Gastroesophageal sphincter (tissue), 4 donors: Measurements from ENCODE around the gene OSCP1. TPM values are rescaled to one million over a fixed set of nuclear protein-coding genes. Genes with fewer than 3 reads are reported as not detected.
"Not testable (repeated sequence)": the region's sequence is repeated elsewhere in the genome, so short reads cannot be mapped to it uniquely, and the experiment has no call there.

Experiments
- ATAC-seq: fragments of 150-250 bp; one replicate; pipeline ENCODE4 v1.9.1; 2016; ENCODE audit warnings: mild to moderate bottlenecking, moderate library complexity
- H3K27ac ChIP-seq, 4 donors: fragments of 200-600 bp; sonication (generic) in 3 of 4; 1 replicate in 3 of 4; 2 replicates in 1 of 4; pipeline ENCODE4 v1.5.1; 2016 to 2019
- H3K27me3 ChIP-seq: fragments of 200-600 bp; sonication (generic); one replicate; pipeline ENCODE4 v1.5.1; 2019
- H3K36me3 ChIP-seq, 2 donors: fragments of 200-600 bp; sonication (generic); one replicate each; pipeline ENCODE4 v1.5.1; 2019; ENCODE audit warnings: control low read depth in 1 of 2
- H3K4me1 ChIP-seq, 3 donors: fragments of 200-600 bp; sonication (generic); 1 replicate in 2 of 3; 2 replicates in 1 of 3; pipeline ENCODE4 v1.5.1; 2016 to 2019; ENCODE audit warnings: control low read depth in 2 of 3
- H3K4me3 ChIP-seq, 2 donors: fragments of 200-600 bp; sonication (generic); one replicate each; pipeline ENCODE4 v1.5.1; 2019; ENCODE audit warnings: mild to moderate bottlenecking in 1 of 2, moderate library complexity in 1 of 2
- H3K9me3 ChIP-seq, 3 donors: fragments of 200-600 bp; sonication (generic); one replicate each; pipeline ENCODE4 v1.5.1; 2017 to 2019; ENCODE audit warnings: control low read depth in 2 of 3
- CTCF ChIP-seq, 4 experiments: fragments of 200-600 bp in 2 of 4; fragments of 450-650 bp in 2 of 4; sonication (generic) in 1 of 4; IDR thresholded peaks; one replicate each; pipeline ENCODE4 v1.5.1; 2017 to 2019; ENCODE audit warnings: antibody characterized with exemption in 4 of 4, mild to moderate bottlenecking in 2 of 4, moderate library complexity in 2 of 4
- EP300 ChIP-seq: sonication (generic); formaldehyde crosslinking; IDR thresholded peaks from one replicate; pipeline ENCODE4 v1.6.1; 2017; ENCODE audit warnings: antibody characterized with exemption, mild to moderate bottlenecking
- POLR2A ChIP-seq, 2 donors: fragments of 450-650 bp; IDR thresholded peaks; one replicate each; pipeline ENCODE4 v1.6.1; 2017; ENCODE audit warnings: antibody characterized with exemption in 2 of 2, mild to moderate bottlenecking in 2 of 2, moderate library complexity in 1 of 2
- POLR2AphosphoS5 ChIP-seq: sonication (generic); formaldehyde crosslinking; IDR thresholded peaks from one replicate; pipeline ENCODE4 v1.6.1; 2017; ENCODE audit warnings: antibody characterized with exemption
- WGBS, 2 donors: methylation state at CpG; one replicate each; pipeline ENCODE4 v1.1.5; 2018; ENCODE audit warnings: low coverage in 1 of 2; 5-methylcytosine and 5-hydroxymethylcytosine counted together
- total RNA-seq, 4 donors: library from RNA; depleted of rRNA; stranded (reverse); fragments of >200 nt; gene quantifications; one replicate each; pipeline ENCODE4 v1.1.0, GENCODE V29; 2016

OSCP1 gene
- total RNA-seq, 4 donors from 2014 or later: 6.5 to 13.9 (median 10.0) TPM

DNA sequence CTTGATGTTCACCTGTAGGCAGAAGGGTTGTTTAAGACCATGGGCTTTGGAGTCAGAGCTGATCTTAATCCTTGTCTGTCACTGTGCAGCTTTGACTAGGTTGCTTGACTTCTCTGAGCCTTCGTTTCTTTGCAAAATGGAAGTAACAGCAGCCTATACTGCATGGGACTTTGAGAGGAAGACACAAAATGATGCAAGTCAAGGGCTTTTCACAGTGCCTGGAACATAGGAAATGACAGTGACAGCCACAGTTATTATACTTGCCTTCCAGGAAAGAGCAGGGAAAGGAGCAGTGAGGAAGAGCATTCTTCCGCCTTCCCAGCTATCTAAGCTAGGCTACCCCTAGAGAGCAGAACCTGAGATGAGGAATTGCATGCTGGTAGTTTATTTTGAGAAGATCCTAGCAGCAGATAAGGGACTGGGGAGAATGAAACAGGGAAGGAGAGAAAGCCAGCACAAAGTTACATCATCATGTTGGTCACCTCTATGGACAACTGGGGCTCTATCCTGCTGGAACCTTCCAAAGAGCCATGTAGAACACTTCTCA lies 29.3 kb upstream of the OSCP1 start:
- H3K4me1 ChIP-seq: peaks cover 0 to 3% (median 0%) of the 10 kb centered on the region in 3 donors
- H3K36me3 ChIP-seq: no peaks in the 10 kb centered on the region
- WGBS, 2 donors: 69 to 80% methylated on average over 1 to 2 of the region's 2 CpGs
- TF ChIP-seq POLR2AphosphoS5: no peak
- TF ChIP-seq CTCF (IDR thresholded peaks at IDR 0.05): no peak
- no peak for TF ChIP-seq EP300
- no peak for TF ChIP-seq POLR2A (IDR thresholded peaks at IDR 0.05)
- no peak overlapping the region for H3K4me3 ChIP-seq
- no peak overlapping the region for H3K27ac ChIP-seq
- peaks cover 33% of the 10 kb centered on the region for H3K27me3 ChIP-seq
- ATAC-seq: no peak
- H3K9me3 ChIP-seq: no peaks in the 10 kb centered on the region

DNA sequence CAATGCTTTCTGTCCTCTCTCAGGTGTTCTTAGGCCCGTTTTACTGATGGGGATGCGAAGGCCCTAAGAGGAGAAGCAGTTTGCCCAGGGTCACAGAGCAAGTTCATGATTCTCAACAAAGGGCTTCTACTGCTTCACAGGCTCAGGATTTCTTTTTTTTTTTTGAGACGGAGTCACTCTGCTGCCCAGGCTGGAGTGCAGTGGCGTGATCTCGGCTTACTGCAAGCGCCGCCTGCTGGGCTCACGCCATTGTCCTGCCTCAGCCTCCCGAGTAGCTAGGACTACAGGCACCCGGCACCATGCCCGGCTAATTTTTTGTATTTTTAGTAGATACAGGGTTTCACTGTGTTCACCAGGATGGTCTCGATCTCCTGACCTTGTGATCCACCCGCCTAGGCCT lies 27.4 kb upstream of the OSCP1 start:
- not testable (repeated sequence) for H3K4me3 ChIP-seq, ATAC-seq
- 76% methylated on average over 3 of the region's 13 CpGs for WGBS, 2 donors

DNA sequence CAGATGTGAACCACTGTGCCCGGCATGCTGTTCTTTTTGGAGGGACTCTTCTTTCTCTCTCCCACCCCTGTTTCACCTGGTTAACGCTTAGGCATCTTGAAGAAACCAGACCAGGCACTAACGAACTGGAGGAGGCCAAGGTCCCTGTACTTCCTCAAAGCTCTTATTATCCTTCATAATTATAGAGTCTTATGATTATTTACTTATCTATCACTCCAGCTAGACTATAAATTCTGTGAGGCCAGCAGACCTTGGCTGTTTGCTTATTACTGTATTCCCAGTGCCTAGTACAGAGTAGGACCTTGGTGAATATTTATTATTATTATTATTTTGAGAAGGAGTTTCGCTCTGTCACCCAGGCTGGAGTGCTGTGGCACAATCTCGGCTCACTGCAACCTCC lies 26.7 kb upstream of the OSCP1 start:
- H3K4me3 ChIP-seq: no peak overlapping the region
- no peaks in the 10 kb centered on the region for H3K9me3 ChIP-seq
- peaks cover 0 to 3% (median 0%) of the 10 kb centered on the region in 3 donors for H3K4me1 ChIP-seq
- H3K27me3 ChIP-seq: peaks cover 30% of the 10 kb centered on the region
- ATAC-seq: no peak
- no peaks in the 10 kb centered on the region for H3K36me3 ChIP-seq
- TF ChIP-seq CTCF (IDR thresholded peaks at IDR 0.05) (no peak), EP300 (no peak)
- WGBS, 2 donors: 65 to 69% methylated on average over 3 to 5 of the region's 5 CpGs
- H3K27ac ChIP-seq: no peak overlapping the region

More for the DNA sequence above, 27.4 kb upstream of the OSCP1 start:
- not testable (repeated sequence) for H3K36me3 ChIP-seq, H3K4me1 ChIP-seq, H3K9me3 ChIP-seq, H3K27ac ChIP-seq
- peaks cover 33% of the 10 kb centered on the region for H3K27me3 ChIP-seq

GRCh38 chr1:36475910-36476604 lies 25.8 kb upstream of the OSCP1 start:
- Histone ChIP-seq H3K4me3 (no peak overlapping the region), H3K9me3 (no peaks in the 10 kb centered on the region), H3K27ac (no peak overlapping the region), H3K4me1 (no peaks in the 10 kb centered on the region), H3K36me3 (no peaks in the 10 kb centered on the region), H3K27me3 (peaks cover 21% of the 10 kb centered on the region)
- TF ChIP-seq POLR2AphosphoS5 (no peak), CTCF (IDR thresholded peaks at IDR 0.05) (no peak), POLR2A (IDR thresholded peaks at IDR 0.05) (no peak), EP300 (no peak)
- WGBS, 2 donors: 69 to 76% methylated on average over 6 to 7 of the region's 7 CpGs
- ATAC-seq: no peak

GRCh38 chr1:36475341-36475740 lies 25.1 kb upstream of the OSCP1 start:
- Histone ChIP-seq H3K4me3 (no peak overlapping the region), H3K9me3 (no peaks in the 10 kb centered on the region), H3K36me3 (no peaks in the 10 kb centered on the region), H3K27ac (no peak overlapping the region), H3K4me1 (no peaks in the 10 kb centered on the region), H3K27me3 (peaks cover 15% of the 10 kb centered on the region)
- no peak for ATAC-seq
- TF ChIP-seq CTCF (IDR thresholded peaks at IDR 0.05): no peak
- no peak for TF ChIP-seq POLR2A (IDR thresholded peaks at IDR 0.05)
- no peak for TF ChIP-seq POLR2AphosphoS5
- TF ChIP-seq EP300: no peak
- WGBS, 2 donors: 0% methylated on average over 1 of the region's 9 CpGs; no CpG with 5 or more reads in 1 of the 2 donors
